ENCODE data around the gene FNTB.

Gene FNTB

GRCh38 chr14:65095633-65096205 lies 109.0 kb downstream of the FNTB start:
- no peak for DNase-seq

DNA sequence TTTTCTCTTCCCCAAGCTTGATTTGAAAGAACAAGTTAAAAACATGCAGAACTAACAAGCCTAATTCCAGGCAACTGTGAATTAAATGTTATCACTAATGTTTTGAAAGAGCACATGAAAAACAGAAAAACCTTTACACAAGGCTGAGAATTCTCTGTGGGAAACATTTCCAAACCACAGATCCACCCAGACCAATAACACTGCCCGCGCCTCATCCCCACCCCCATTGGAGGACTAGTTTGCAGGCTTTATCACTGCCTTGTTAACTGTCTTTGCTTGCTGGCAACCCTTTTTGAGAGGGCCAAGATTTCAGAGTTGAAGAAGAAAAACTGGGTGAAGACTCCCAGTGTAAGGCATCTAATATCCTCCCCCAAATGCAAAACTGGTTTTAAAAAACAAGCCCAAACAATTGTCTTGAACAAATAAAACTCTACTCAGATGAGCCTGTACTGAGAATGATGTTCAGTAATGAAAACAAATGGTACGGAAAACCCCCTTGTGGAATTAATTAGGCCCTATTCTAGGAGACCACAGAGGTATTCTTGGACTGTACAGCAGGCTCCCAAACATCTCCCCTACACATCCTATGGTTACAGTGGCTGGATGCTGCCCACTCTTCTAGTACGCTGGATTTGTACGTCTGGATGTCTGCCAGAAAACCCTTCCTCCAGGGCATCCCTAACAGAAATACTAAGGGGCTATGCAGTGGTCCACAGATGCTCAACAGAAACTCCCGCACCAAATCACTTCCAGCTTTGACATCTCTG lies 109.8 kb downstream of the FNTB start:
- DNase-seq, result no peak

- DNase-seq, result no peak
These were observed 111.9 kb downstream of the FNTB start for GRCh38 chr14:65098586-65098985.

DNA sequence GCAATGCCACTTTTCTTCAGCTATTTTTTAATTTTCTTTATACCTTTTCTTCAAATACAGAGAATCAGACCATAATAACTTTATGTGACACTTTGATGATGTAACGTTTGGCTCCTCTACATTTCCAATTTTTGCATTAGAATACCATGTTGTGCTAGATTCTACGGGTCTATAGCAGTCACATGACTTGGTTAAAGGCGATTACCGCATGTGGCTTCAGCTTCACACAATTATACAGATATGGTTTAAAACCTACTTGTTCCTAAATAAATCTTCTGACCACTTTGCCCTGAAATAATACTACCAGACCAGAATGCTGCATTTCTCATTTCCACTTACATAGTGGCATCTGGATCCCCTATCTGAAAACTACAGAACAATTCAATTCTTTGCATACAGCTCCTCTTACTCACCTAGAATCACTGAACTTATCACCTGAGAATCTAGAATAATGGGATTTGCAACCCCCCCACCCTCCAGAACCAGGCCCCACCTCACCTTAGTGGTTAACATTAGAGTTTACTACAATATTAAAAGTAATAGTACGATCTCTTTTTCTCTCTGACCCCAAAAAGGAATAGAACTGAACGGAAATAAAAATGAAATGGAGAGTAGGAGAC lies 114.3 kb downstream of the FNTB start:
- DNase-seq, result no peak

GRCh38 chr14:65101631-65102440 lies 115.1 kb downstream of the FNTB start:
- peak; percentile 70 for DNase-seq

DNA sequence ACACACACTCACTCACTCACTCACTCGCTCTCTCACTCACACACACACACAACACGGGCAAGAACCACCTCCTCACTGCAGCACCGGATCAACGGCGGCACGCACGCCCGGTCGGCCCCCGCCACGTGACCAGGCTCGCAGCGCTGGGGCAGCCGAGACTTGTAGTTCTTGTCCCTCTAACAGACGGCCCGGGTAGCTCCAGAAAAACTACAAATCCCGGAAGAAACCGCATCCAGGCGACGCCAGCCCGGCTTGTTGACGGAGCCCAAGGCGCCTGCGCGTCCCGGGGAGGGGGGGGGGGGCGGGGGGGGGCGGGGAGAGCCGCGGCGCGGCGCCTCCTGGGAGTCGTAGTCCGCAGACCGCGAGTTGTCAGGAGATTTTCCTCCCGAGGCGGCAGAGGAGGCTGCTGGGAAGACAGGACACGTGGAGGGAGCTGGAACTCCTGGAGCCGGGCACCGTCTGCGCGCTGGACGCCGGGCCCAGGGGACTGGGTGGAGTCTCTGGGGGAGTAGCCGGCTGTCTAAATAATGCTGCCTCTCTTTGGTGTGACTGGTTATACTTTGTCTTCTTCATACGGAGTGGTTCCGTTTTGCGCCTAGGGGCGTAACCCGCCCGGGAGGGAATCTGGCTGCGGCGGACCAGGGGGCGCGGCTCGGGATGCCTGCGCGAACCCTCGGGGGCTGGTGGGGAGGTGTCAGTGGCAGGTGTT lies 115.9 kb downstream of the FNTB start, which contains the start of gene MAX:
MAX (minus strand) TSS at position 77 of the 709 bp plus-strand sequence. CDS start 178 bp downstream, outside the sequence.
- DNase-seq, result peak; percentile 97

- no peak for DNase-seq
These were observed 116.6 kb downstream of the FNTB start for GRCh38 chr14:65103150-65103760.

- DNase-seq, result no peak
These were observed 118.1 kb downstream of the FNTB start for GRCh38 chr14:65104791-65105190.

GRCh38 chr14:65106316-65106715 lies 119.6 kb downstream of the FNTB start:
- no peak for DNase-seq

DNA sequence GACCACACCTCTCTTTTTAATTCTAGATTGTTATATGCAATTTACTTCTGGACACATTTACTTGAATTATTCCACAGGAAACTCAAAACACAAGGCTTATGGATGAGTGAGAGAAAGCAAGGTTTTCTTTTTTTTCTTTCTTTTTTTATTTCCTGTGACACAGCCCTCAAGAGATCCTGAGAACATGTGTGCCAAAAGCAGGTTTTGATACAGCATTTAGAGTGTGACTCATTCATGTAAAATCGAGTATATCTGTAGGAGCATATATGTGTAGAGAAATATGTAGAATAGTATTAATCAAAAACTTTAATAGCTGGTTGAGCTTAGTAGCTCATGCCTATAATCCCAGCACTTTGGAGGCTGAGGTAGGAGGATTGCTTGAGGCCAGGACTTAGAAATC lies 120.0 kb downstream of the FNTB start:
- no peak for DNase-seq

DNA sequence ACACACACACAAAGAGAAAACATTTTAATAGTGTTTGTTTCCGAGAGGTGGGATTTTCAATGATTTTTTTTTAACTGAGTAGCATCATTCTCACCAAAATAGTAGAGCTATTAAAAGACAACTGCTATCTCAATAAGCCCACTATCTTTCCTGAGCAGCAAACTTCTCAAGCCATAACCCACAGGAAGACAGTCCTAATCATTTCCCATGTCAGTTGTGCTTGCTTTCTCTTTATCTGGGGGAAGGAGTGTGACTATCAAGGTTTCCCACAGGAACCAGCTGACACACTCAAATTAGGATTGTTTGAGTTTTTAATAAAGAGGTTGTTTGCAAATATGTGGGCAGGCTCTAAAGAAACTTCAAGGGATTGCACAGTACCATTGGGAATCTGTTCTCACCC lies 120.5 kb downstream of the FNTB start:
- DNase-seq, result no peak

DNA sequence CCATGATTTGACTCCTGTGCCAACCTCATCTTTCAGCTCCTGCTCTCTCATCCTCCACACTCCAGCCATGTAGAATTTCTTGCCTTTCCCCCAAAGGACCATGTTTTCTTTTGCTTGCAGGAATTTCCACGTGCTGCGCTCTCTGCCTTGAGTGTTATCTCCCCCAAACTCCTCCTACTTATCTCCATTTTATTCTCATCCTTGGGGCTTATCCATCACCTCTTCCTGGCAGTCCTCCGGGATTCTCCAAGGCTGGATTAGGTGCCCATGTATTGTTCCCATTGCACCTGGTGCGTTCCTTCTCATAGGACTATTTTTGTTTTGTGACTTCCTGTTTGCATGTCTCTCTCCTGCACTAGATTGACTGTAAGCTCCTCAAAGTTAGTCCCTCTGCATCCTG lies 122.7 kb downstream of the FNTB start:
- DNase-seq, result no peak

DNA sequence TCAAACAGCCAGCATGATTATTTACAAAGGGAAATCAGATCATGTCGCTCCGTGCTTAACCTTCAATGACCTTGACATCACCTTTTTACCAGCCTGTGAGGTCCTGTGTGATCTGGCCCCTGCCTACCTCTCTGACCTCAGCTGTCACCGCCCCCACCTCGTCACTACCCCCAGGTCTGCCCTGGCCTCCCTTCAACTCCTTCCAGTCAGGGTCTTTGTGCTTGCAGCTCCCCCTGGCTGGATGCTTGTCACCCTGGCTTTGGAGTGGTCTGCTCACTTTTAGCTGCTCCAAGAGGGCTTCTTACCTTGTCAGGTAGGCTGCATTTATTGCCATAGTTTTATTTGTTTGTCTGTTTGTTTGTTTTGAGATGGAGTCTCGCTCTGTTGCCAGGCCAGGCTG lies 123.8 kb downstream of the FNTB start:
- DNase-seq, result no peak

Measured in activated CD8-positive, alpha-beta memory T cell treated with anti-CD3 and anti-CD28 coated beads, Interleukin-2, amount 50 U/mL, for 48 hours (primary cell).